Stimulated activated CD4-positive, alpha-beta T cell treated with anti-CD3 and anti-CD28 coated beads, Interleukin-1b, Interleukin-23, amount 100 ng/mL, for 4 hours (primary cell): Measurements from ENCODE around the gene SH3D19.

Experiments
- DNase-seq, 2 donors: peaks; one replicate each; pipeline ENCODE4 v3.0.0-alpha.2; 2020; ENCODE audit warnings: low read depth in 2 of 2

SH3D19 gene

DNA sequence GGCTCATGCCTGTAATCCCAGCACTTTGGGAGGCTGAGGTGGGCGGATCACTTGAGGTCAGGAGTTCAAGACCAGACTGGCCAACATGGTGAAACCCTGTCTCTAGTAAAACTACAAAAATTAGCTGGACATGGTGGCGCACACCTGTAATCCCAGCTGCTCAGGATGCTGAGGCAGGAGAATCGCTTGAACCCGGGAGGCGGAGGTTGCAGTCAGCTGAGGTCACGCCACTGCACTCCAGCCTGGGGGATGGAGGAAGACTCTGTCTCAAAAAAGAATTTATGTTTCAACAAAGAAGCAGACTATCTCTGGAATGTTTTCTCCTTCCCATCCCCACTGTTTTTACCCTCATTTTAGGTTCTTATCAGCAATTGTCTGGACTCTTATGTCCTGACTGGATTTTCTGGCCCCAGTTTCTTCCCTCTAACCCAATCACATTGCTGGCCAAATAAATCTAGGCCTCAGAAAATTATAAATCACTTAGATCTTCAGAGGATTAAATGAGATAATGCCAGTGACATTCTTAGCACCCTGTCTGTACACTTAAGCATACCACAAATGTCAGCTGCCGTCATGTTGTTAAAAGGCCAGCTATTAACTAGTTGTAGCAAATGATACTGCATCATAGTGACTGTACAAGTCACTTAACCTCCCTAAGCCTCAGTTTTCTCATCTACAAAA lies 93.3 kb downstream of the SH3D19 start:
- DNase-seq, result no peak

- no peak for DNase-seq
Measured at GRCh38 chr4:151228189-151229119, 97.0 kb downstream of the SH3D19 start.

GRCh38 chr4:151227731-151228130 lies 97.7 kb downstream of the SH3D19 start:
- no peak for DNase-seq

GRCh38 chr4:151227172-151227571 lies 98.2 kb downstream of the SH3D19 start:
- no peak for DNase-seq

DNA sequence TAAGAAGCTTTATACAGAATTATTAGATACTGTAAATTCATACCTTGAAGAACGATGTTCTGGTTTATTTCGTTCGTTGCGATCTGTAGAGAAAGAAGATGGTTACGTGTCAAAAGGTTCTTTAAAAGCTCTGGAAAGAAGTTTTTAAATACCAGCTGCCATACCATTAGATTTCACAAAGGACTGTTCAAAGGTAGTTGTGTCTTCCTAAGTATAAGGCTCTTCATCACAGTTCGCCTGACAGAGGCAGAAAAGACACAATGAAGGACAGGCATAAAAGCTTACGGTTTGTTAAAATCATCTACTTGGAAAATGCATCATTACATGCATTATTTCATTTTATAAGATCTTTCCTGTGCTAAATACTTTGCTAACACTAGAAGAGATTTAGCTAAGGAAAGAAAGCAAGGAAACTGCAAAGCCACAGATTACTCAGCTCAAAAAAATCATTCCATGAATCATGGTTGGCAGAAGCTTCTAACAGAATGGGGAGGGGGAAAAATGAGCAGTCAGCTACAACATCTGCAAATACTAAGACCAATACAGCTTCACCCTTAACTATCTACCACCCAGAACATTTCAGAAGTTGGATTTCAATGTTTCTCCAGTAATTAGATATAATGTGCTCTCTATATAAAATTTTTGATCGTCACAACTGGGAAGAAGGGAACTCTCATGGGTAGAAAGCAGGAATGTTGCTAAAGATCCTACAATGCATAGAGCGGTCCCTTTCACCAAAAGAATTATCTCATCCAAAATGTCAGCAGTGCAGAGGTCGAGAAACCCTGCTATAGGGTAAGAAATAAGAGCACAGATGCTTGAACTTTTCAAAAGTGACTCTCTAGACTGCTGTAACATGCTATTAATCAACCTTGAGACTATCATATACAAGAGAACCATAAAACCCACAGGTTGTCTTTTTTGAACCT lies 99.1 kb downstream of the SH3D19 start:
- DNase-seq, result no peak

- no peak for DNase-seq
Measured at GRCh38 chr4:151223465-151223864, 101.9 kb downstream of the SH3D19 start.

DNA sequence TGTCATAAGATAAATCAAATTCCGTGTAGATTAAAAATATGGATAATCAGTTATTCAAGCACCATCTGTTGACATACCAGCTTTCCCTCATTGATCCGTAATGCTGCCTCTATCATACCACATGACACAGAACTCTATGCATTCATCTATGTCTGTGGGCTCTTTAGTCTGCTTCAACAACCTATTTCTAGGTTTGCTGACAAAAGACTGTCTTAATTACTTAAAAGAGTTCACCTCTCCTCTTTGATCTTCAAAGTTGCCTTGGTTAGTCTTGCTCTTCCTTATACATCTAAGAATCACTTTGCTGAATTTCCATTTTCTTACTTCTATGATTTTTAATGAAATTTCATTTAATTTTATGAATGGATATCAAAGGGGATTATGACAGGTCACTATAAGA lies 105.5 kb downstream of the SH3D19 start:
- DNase-seq, result no peak

- DNase-seq, result no peak
Measured at GRCh38 chr4:151219091-151219490, 106.3 kb downstream of the SH3D19 start.

DNA sequence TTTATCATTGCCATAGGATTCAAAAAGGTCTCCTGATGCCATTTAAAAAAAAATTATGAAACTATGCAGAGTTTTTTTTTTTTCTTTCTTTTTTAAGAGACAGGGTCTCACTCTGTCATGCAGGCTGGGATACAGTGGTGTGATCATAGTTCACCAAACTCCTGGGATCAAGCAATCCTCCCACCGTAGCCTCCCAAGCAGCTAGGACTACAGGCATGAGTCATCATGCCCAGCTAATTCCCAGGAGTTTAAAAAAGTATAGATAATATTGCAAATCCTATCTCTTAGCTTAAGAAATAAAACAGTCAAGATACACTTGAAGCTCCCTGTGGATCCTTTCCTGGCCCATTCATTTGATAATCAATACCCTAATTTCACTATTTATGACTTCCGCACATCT lies 107.1 kb downstream of the SH3D19 start:
- no peak for DNase-seq

GRCh38 chr4:151217326-151217725 lies 108.1 kb downstream of the SH3D19 start:
- DNase-seq, result no peak

DNA sequence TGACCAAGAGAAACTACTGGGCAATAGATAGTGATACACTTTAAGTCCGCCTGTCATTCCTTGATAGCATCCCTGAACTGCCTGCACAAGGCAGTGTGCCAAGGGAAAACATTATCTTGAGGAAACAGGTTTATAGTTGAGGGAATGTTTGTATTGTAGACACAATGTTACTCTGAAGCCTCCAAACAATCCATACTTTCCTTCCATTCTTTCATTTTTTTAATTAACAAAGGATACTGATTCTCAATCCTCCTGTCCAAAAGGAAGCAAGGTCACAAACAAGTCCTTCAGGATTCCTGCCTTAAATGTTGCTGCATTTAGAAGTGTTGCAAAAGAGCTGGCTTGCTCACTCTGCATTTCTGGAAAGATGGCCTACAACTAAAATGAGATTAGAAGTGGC lies 110.1 kb downstream of the SH3D19 start:
- DNase-seq, result no peak

GRCh38 chr4:151207868-151208267 lies 117.5 kb downstream of the SH3D19 start:
- DNase-seq, result no peak

DNA sequence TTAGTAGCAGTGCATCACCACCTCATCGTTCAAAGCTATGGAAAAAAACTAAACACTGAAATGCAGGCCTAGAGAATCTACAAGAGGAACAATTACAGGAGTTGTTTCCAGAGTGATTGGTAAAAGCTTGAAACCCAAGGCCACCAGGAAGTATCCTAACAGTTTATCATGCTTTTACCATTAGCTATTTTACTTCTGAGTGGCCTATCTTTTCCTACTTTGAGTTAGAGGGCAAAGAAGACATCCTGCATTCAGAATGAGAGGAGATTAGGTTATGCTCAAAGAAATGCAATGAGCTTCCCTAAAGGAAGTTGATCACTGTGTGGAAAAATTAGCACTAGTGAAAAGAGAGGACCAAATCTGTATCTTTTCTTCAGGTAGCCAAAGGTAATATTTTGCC lies 118.2 kb downstream of the SH3D19 start:
- DNase-seq, result no peak

- no peak for DNase-seq
Measured at GRCh38 chr4:151206241-151207005, 119.0 kb downstream of the SH3D19 start.

GRCh38 chr4:151205722-151206121 lies 119.7 kb downstream of the SH3D19 start:
- DNase-seq, result no peak

DNA sequence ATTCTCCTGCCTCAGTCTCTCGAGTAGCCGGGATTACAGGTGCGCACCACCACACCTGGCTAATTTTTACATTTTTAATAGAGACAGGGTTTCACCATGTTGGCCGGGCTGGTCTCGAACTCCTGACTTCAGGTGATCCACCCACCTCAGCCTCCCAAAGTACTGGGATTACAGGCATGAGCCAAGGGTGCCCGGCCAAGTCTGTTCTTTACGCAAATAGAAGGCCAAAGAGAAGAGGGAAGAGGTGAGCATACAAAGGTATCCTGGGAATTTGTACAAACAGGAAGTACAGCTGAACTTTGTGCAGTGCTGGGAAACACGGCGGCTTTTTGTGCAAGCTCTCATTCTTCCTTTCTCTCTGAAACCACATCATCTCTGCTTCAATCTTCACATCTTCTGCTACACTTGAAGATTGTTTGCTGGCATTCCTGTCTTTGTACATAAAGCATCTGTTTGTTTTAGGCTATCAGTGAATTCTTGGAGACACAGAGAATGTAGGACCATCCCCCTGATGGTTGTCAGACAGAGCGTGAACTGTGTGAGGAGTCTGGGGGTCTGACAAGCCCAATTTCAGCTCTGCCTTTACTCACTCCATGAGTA lies 120.4 kb downstream of the SH3D19 start:
- DNase-seq, result no peak

GRCh38 chr4:151202851-151203455 lies 122.5 kb downstream of the SH3D19 start:
- DNase-seq, result no peak

DNA sequence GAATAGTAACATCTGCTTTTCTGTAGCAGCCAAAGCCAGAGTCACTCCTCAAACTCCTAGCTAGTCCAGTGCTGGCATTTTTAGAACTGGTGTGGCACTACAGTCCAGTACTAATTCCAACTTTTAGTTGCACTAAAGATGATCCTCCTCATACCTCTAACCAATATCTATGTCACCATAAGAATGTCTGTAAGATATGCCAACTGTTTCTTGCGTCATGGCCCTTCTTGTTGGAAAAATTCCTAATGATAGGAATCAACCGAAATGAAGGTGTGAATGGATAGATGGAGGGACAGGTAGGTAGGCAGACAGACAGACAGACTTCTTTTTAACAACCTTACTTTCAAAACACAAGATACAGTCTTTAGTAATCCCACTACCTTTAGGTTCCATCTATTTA lies 123.0 kb downstream of the SH3D19 start:
- DNase-seq, result no peak

GRCh38 chr4:151199319-151200190 lies 125.8 kb downstream of the SH3D19 start:
- no peak for DNase-seq
